Right atrium auricular region (tissue), 2 donors: ENCODE data around the gene SOX18. TPM values are rescaled to one million over a fixed set of nuclear protein-coding genes. Genes with fewer than 3 reads are reported as not detected.
A peak's percentile ranks its signal among the peaks of the same experiment; 100 is the strongest.

Source experiments
- DNase-seq: peaks from one replicate; pipeline ENCODE4 v3.0.0-alpha.2; 2019; ENCODE audit warnings: low spot score
- H3K27ac ChIP-seq, 2 donors: fragments of 200-600 bp; sonication (generic); 1 replicate in 1 of 2; 2 replicates in 1 of 2; pipeline ENCODE4 v1.5.1; 2016 to 2019
- H3K27me3 ChIP-seq, 2 donors: fragments of 200-600 bp; sonication (generic); one replicate each; pipeline versions ENCODE4 v1.5.1 to v1.6.0; 2017 to 2019
- H3K36me3 ChIP-seq: fragments of 200-600 bp; sonication (generic); one replicate; pipeline ENCODE4 v1.5.1; 2016
- H3K4me1 ChIP-seq, 2 donors: fragments of 200-600 bp; sonication (generic); one replicate each; pipeline versions ENCODE4 v1.5.1 to v1.6.0; 2017 to 2019
- H3K4me3 ChIP-seq, 2 donors: fragments of 200-600 bp; sonication (generic); 1 replicate in 1 of 2; 2 replicates in 1 of 2; pipeline ENCODE4 v1.5.1; 2017 to 2019; ENCODE audit warnings: mild to moderate bottlenecking in 1 of 2, moderate library complexity in 1 of 2
- H3K9me3 ChIP-seq, 2 donors: fragments of 200-600 bp; sonication (generic); one replicate each; pipeline ENCODE4 v1.5.1; 2019
- CTCF ChIP-seq, 2 donors: fragments of 200-600 bp; sonication (generic); IDR thresholded peaks; one replicate each; pipeline ENCODE4 v1.5.1; 2019; ENCODE audit warnings: antibody characterized with exemption in 2 of 2
- total RNA-seq, 2 donors: library from RNA; depleted of rRNA; stranded (reverse); fragments of >200 nt; gene quantifications; one replicate each; pipeline ENCODE4 v1.1.0, GENCODE V29; 2016

Gene SOX18
- total RNA-seq, 2 donors from 2014 or later: 15.1 to 17.2 TPM

- peaks cover 6% of the 10 kb centered on the region for H3K36me3 ChIP-seq
- no peaks in the 10 kb centered on the region for H3K27me3 ChIP-seq
- no peak overlapping the region for H3K4me3 ChIP-seq
- no peaks in the 10 kb centered on the region for H3K9me3 ChIP-seq
- no peak for TF ChIP-seq CTCF (IDR thresholded peaks at IDR 0.05)
- no peak for DNase-seq
- H3K4me1 ChIP-seq: peaks cover 0 to 25% of the 10 kb centered on the region in 2 donors
- no peak overlapping the region for H3K27ac ChIP-seq
Measured at GRCh38 chr20:64067733-64068307, 18.4 kb upstream of the SOX18 start.

DNA sequence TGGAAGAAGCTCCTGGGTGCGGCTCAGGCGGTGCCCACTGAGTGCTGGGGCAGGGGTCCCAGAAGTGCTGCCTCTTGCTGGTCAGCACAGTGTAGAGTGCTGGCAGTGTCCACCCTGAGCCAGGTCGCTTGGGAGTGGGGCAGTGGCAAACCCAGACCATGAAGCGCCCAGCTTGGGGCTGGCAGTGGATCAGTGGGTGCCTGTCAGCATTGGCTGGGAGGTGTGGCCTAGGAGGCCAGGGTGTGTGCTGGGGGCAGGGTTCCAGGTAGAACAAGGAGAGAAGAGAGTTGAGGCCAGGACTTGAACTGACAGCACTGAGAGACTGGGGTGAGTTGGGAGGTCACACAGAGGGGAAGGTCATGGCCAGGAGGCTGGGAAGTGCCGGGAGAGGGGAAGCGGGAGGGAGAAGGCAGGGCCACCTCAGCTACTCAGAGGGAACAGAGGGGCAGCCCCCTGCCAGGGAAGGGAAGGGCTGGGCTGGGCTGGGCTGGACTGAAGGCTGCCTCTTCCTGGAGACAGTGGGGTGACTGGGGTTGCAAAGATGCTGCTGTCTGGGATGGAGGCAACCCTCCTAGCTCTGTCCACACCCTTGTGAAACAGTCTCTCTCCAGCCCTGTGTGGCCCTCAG, 17.7 kb upstream of the SOX18 start:
- H3K4me3 ChIP-seq: no peak overlapping the region
- no peak for DNase-seq

DNA sequence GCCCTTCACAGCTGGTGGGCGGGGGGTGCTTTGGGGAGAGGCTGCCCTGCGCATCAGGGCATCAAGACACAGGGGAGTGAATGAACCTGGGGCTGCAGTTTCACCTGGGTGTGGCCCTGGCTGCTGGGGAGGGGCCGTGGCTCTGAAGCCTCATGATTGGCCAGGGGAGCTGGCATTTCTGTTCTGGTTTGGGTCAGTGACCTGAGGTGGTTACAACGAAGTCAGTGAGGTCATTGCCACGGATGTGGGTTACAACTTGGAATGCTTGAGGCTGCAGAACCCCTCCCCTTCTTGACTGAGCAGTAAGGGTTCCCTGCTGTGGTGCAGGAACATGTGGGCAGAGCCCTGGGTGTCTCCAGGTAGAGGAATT, 16.5 kb upstream of the SOX18 start:
- peaks cover 0 to 33% of the 10 kb centered on the region in 2 donors for H3K4me1 ChIP-seq
- DNase-seq: no peak
- no peaks in the 10 kb centered on the region for H3K27me3 ChIP-seq
- no peaks in the 10 kb centered on the region for H3K9me3 ChIP-seq
- TF ChIP-seq CTCF (IDR thresholded peaks at IDR 0.05): no peak
- no peak overlapping the region for H3K27ac ChIP-seq
- no peaks in the 10 kb centered on the region for H3K36me3 ChIP-seq
- no peak overlapping the region for H3K4me3 ChIP-seq

More for the DNA sequence above, 17.7 kb upstream of the SOX18 start:
- Histone ChIP-seq H3K36me3 (no peaks in the 10 kb centered on the region), H3K27me3 (no peaks in the 10 kb centered on the region), H3K9me3 (no peaks in the 10 kb centered on the region), H3K4me1 (peaks cover 0 to 32% of the 10 kb centered on the region in 2 donors), H3K27ac (no peak overlapping the region)
- no peak for TF ChIP-seq CTCF (IDR thresholded peaks at IDR 0.05)

DNA sequence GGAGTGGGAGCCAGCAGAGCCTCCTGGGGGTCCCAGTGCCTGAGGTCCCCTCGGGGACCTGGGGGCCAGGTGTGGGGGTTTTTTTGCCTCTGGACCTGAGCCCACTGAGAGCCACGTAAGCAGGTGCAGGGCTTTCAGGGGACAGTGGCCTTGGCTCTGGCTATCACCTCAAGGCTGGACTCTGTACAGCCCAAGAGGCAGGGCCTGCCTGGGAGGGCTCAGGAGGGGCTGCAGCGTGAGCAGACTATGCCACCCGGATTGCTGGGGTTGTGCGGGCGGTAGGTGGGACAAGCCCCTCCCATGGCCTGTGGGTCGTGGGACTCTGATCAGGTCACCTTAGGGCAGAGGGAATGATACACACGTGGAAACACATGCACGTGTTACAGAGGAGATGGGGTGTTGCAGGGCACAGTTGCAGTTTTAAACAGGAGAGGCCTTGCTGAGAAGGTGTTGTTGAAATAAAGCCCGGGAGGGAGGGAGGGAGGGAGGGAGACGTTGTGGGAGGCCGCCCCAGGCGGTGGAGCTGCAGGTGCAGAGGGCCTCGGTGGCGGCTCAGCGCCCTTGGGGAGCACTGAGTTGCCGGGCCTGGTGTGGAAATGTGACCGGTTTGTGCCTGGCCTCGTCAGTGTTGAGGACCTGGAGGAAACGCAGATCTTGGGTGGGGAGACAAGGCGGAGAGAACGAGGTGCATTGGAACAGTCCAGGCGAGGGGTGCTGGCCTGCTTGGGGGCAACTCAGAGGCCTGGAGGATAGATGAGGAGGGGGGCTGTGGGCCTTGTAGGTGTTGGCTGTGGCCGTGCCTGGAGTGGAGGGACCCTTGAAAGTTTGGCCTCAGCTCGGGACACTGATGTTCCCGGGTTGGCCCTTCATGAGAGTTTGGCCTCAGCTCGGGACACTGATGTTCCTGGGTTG, 15.9 kb upstream of the SOX18 start:
- no peaks in the 10 kb centered on the region for H3K9me3 ChIP-seq
- no peak for TF ChIP-seq CTCF (IDR thresholded peaks at IDR 0.05)
- peaks cover 0 to 33% of the 10 kb centered on the region in 2 donors for H3K4me1 ChIP-seq
- no peaks in the 10 kb centered on the region for H3K36me3 ChIP-seq
- H3K27me3 ChIP-seq: no peaks in the 10 kb centered on the region
- no peak for DNase-seq
- H3K4me3 ChIP-seq: no peak overlapping the region
- H3K27ac ChIP-seq: no peak overlapping the region

GRCh38 chr20:64064145-64064698, 14.8 kb upstream of the SOX18 start:
- peak overlapping the region; percentile 79 to 97 for H3K4me3 ChIP-seq
- no peak for DNase-seq

More at GRCh38 chr20:64064145-64064698, 14.8 kb upstream of the SOX18 start:
- TF ChIP-seq CTCF (IDR thresholded peaks at IDR 0.05): no peak
- Histone ChIP-seq H3K4me1 (peaks cover 0 to 33% of the 10 kb centered on the region in 2 donors), H3K36me3 (no peaks in the 10 kb centered on the region), H3K27ac (peak overlapping the region; percentile 57 to 76), H3K9me3 (no peaks in the 10 kb centered on the region), H3K27me3 (no peaks in the 10 kb centered on the region)
